Bronchial epithelial cell (primary cell): ENCODE data around the gene MCC. TPM values are rescaled to one million over a fixed set of nuclear protein-coding genes. Genes with fewer than 3 reads are reported as not detected.

Source experiments
- DNase-seq: peaks from one replicate; pipeline ENCODE4 v3.0.0-alpha.2; 2010; ENCODE audit warnings: low read depth
- FAIRE-seq: peaks from 2 replicates; lab custom pipeline; 2011; peaks lifted over from hg19 to GRCh38; lab: Jason Lieb, UNC
- H3K27me3 ChIP-seq: 2 replicates; pipeline ENCODE4 v1.5.1; 2011; ENCODE audit warnings: low read length; ENCODE audit not compliant: control insufficient read depth, insufficient read depth
- H3K36me3 ChIP-seq: 2 replicates; pipeline ENCODE4 v1.5.1; 2011; ENCODE audit warnings: low read length; ENCODE audit not compliant: control insufficient read depth, insufficient read depth
- H3K4me3 ChIP-seq: 2 replicates; pipeline ENCODE4 v1.5.1; 2011; ENCODE audit warnings: mild to moderate bottlenecking, low read depth, low read length, control low read depth
- CTCF ChIP-seq: IDR thresholded peaks from 2 replicates; pipeline ENCODE4 v1.5.1; 2011; ENCODE audit warnings: mild to moderate bottlenecking, moderate library complexity, low read length, control low read depth, inconsistent platforms; ENCODE audit not compliant: insufficient read depth, severe bottlenecking
- total RNA-seq: library from RNA; depleted of rRNA; stranded (reverse); fragments of >200 nt; gene quantifications from 2 replicates; pipeline ENCODE4 v1.2.1, GENCODE V29; 2014

Gene MCC
- total RNA-seq, 1 donor from 2014 or later, result 43.2 TPM

GRCh38 chr5:113329981-113330380, 158.3 kb downstream of the MCC start:
- no peak for DNase-seq
- Histone ChIP-seq H3K27me3 (no peaks in the 10 kb centered on the region), H3K4me3 (no peak overlapping the region), H3K36me3 (no peaks in the 10 kb centered on the region)
- no peak for FAIRE-seq
- TF ChIP-seq CTCF, result no peak

GRCh38 chr5:113325054-113325453, 163.2 kb downstream of the MCC start:
- FAIRE-seq, result no peak
- DNase-seq, result no peak
- no peaks in the 10 kb centered on the region for H3K27me3 ChIP-seq
- no peak overlapping the region for H3K4me3 ChIP-seq
- TF ChIP-seq CTCF, result no peak
- H3K36me3 ChIP-seq, result no peaks in the 10 kb centered on the region

GRCh38 chr5:113321276-113321675, 167.0 kb downstream of the MCC start:
- DNase-seq (no peak), FAIRE-seq (no peak)
- no peak for TF ChIP-seq CTCF
- no peak overlapping the region for H3K4me3 ChIP-seq
- H3K27me3 ChIP-seq, result no peaks in the 10 kb centered on the region
- no peaks in the 10 kb centered on the region for H3K36me3 ChIP-seq

- TF ChIP-seq CTCF, result no peak
- no peaks in the 10 kb centered on the region for H3K36me3 ChIP-seq
- FAIRE-seq, result no peak
- H3K27me3 ChIP-seq, result no peaks in the 10 kb centered on the region
- DNase-seq, result no peak
- H3K4me3 ChIP-seq, result no peak overlapping the region
These were observed 167.9 kb downstream of the MCC start for GRCh38 chr5:113320273-113320780.

GRCh38 chr5:113319256-113320053, 168.8 kb downstream of the MCC start:
- no peaks in the 10 kb centered on the region for H3K27me3 ChIP-seq
- no peaks in the 10 kb centered on the region for H3K36me3 ChIP-seq
- TF ChIP-seq CTCF, result no peak
- DNase-seq (peak; percentile 85), FAIRE-seq (no peak)
- H3K4me3 ChIP-seq, result no peak overlapping the region
